Activated naive CD8-positive, alpha-beta T cell treated with anti-CD3 and anti-CD28 coated beads, Interleukin-2, amount 50 U/mL, for 16 hours (primary cell): Measurements from ENCODE around the gene TBKBP1.
"Not testable (repeated sequence)": the region's sequence is repeated elsewhere in the genome, so short reads cannot be mapped to it uniquely, and the experiment has no call there.

Experiments
- DNase-seq: peaks from one replicate; pipeline ENCODE4 v3.0.0-alpha.2; 2020; ENCODE audit warnings: low read depth, low spot score

Gene TBKBP1

GRCh38 chr17:47730681-47731080 is 36.7 kb downstream of the TBKBP1 start:
- no peak for DNase-seq

GRCh38 chr17:47731396-47731795 is 37.4 kb downstream of the TBKBP1 start:
- no peak for DNase-seq

GRCh38 chr17:47732399-47733046 is 38.6 kb downstream of the TBKBP1 start:
- no peak for DNase-seq

GRCh38 chr17:47733047-47733673 is 39.2 kb downstream of the TBKBP1 start, which contains the start of gene TBX21:
Gene TBX21 (plus strand): TSS chr17:47733236. CDS start chr17:47733455, 219 bp downstream.
- DNase-seq = peak; percentile 88

GRCh38 chr17:47733674-47734410 is 39.9 kb downstream of the TBKBP1 start:
- DNase-seq = no peak

- DNase-seq = no peak
Observed at GRCh38 chr17:47735139-47735464, 41.1 kb downstream of the TBKBP1 start.

GRCh38 chr17:47735536-47736011 is 41.6 kb downstream of the TBKBP1 start:
- DNase-seq = no peak

GRCh38 chr17:47736501-47737495 is 42.8 kb downstream of the TBKBP1 start:
- DNase-seq = no peak

- DNase-seq = no peak
Observed at GRCh38 chr17:47738178-47738577, 44.2 kb downstream of the TBKBP1 start.

- DNase-seq = no peak
Observed at GRCh38 chr17:47739150-47739549, 45.2 kb downstream of the TBKBP1 start.

GRCh38 chr17:47739945-47740344 is 46.0 kb downstream of the TBKBP1 start:
- DNase-seq = not testable (repeated sequence)

GRCh38 chr17:47741109-47741792 is 47.3 kb downstream of the TBKBP1 start:
- no peak for DNase-seq

- DNase-seq = no peak
Observed at GRCh38 chr17:47741793-47742145, 47.8 kb downstream of the TBKBP1 start.

- no peak for DNase-seq
Observed at GRCh38 chr17:47742319-47743181, 48.6 kb downstream of the TBKBP1 start.

- no peak for DNase-seq
Observed at GRCh38 chr17:47744168-47745036, 50.4 kb downstream of the TBKBP1 start.

GRCh38 chr17:47745037-47745380 is 51.0 kb downstream of the TBKBP1 start:
- no peak for DNase-seq

- no peak for DNase-seq
Observed at GRCh38 chr17:47751471-47751870, 57.5 kb downstream of the TBKBP1 start.

- DNase-seq = no peak
Observed at GRCh38 chr17:47757386-47757785, 63.4 kb downstream of the TBKBP1 start.
